Neuronal stem cell (in vitro differentiated cells): ENCODE measurements around the gene CREB3L2.
A peak's percentile ranks its signal among the peaks of the same experiment; 100 is the strongest.

Experiments
- DNase-seq: peaks from one replicate; pipeline ENCODE4 v3.0.0-alpha.2; 2013; ENCODE audit warnings: low spot score
- H2AFZ ChIP-seq: one replicate; pipeline ENCODE4 v1.6.1; 2013; ENCODE audit warnings: mild to moderate bottlenecking, low read length, inconsistent platforms
- H2AK5ac ChIP-seq: 2 replicates; pipeline ENCODE4 v1.6.1; 2013; ENCODE audit warnings: low read depth, mild to moderate bottlenecking, inconsistent platforms, low read length, moderate library complexity, mixed read lengths
- H2BK120ac ChIP-seq: 2 replicates; pipeline ENCODE4 v1.6.1; 2013; ENCODE audit warnings: low read depth, mild to moderate bottlenecking, inconsistent platforms, low read length, moderate library complexity, mixed read lengths
- H2BK12ac ChIP-seq: one replicate; pipeline ENCODE4 v1.6.1; 2013; ENCODE audit warnings: low read length, inconsistent platforms
- H2BK15ac ChIP-seq: 2 replicates; pipeline ENCODE4 v1.6.1; 2013; ENCODE audit warnings: mild to moderate bottlenecking, low read length, inconsistent platforms, mixed read lengths
- H2BK5ac ChIP-seq: one replicate; pipeline ENCODE4 v1.6.1; 2013; ENCODE audit warnings: inconsistent platforms, mild to moderate bottlenecking, low read length, moderate library complexity
- H3K14ac ChIP-seq: one replicate; pipeline ENCODE4 v1.6.1; 2013; ENCODE audit warnings: low read length, inconsistent platforms
- H3K18ac ChIP-seq: 2 replicates; pipeline ENCODE4 v1.6.1; 2013; ENCODE audit warnings: low read length, inconsistent platforms
- H3K23ac ChIP-seq: 2 replicates; pipeline ENCODE4 v1.6.1; 2013; ENCODE audit warnings: low read depth, mild to moderate bottlenecking, mixed read lengths, low read length, inconsistent platforms; ENCODE audit not compliant: poor library complexity
- H3K27ac ChIP-seq: replicated peaks from 3 replicates; pipeline ENCODE4 v1.5.1; 2013; ENCODE audit warnings: low read length, inconsistent platforms
- H3K27me3 ChIP-seq, 3 experiments: 2 replicates each; pipeline ENCODE4 v1.6.1; 2013; ENCODE audit warnings: low read length in 3 of 3, mild to moderate bottlenecking in 2 of 3, inconsistent platforms in 1 of 3, low read depth in 1 of 3, mixed read lengths in 1 of 3, moderate library complexity in 1 of 3; ENCODE audit not compliant: control insufficient read depth in 3 of 3, insufficient read depth in 3 of 3
- H3K36me3 ChIP-seq, 2 donors: replicated peaks in 1 of 2; 2 replicates each; pipeline ENCODE4 v1.6.1; 2013; ENCODE audit warnings: low read length in 2 of 2; ENCODE audit not compliant: control insufficient read depth in 2 of 2, insufficient read depth in 2 of 2
- H3K4ac ChIP-seq: 2 replicates; pipeline ENCODE4 v1.6.1; 2013; ENCODE audit warnings: inconsistent platforms, mild to moderate bottlenecking, low read length, moderate library complexity
- H3K4me1 ChIP-seq, 2 donors: 1 replicate in 1 of 2; 2 replicates in 1 of 2; pipeline ENCODE4 v1.6.1; 2013; ENCODE audit warnings: low read length in 2 of 2, low read depth in 1 of 2; ENCODE audit not compliant: control insufficient read depth in 2 of 2, insufficient read depth in 1 of 2
- H3K4me2 ChIP-seq: one replicate; pipeline ENCODE4 v1.6.1; 2013; ENCODE audit warnings: mild to moderate bottlenecking, low read length, inconsistent platforms; ENCODE audit not compliant: insufficient read depth, poor library complexity, severe bottlenecking
- H3K4me3 ChIP-seq, 2 donors: 2 replicates each; pipeline ENCODE4 v1.5.1; 2013; ENCODE audit warnings: low read length in 2 of 2, mild to moderate bottlenecking in 2 of 2, inconsistent platforms in 1 of 2, moderate library complexity in 1 of 2
- H3K79me1 ChIP-seq: one replicate; pipeline ENCODE4 v1.6.1; 2013; ENCODE audit warnings: low read depth, mild to moderate bottlenecking, inconsistent platforms, low read length, moderate library complexity
- H3K9ac ChIP-seq: one replicate; pipeline ENCODE4 v1.6.1; 2013; ENCODE audit warnings: mild to moderate bottlenecking, low read depth, low read length, inconsistent platforms; ENCODE audit not compliant: poor library complexity
- H3K9me3 ChIP-seq, 2 donors: replicated peaks in 1 of 2; 2 replicates each; pipeline versions ENCODE3 to v1.6.1; 2013; ENCODE audit warnings: low read length in 2 of 2, mild to moderate bottlenecking in 2 of 2, inconsistent platforms in 1 of 2, low read depth in 1 of 2, mixed read lengths in 1 of 2, moderate library complexity in 1 of 2; ENCODE audit not compliant: control insufficient read depth in 2 of 2, insufficient read depth in 1 of 2
- H4K8ac ChIP-seq: one replicate; pipeline ENCODE4 v1.6.1; 2013; ENCODE audit warnings: low read depth, mild to moderate bottlenecking, inconsistent platforms, low read length, moderate library complexity
- H4K91ac ChIP-seq: one replicate; pipeline ENCODE4 v1.6.1; 2013; ENCODE audit warnings: low read length, low read depth, mild to moderate bottlenecking, inconsistent platforms; ENCODE audit not compliant: poor library complexity
- WGBS, 2 donors: extraction: QIAGEN DNeasy Blood & Tissue Kit; methylation state at CpG; one replicate each; pipeline ENCODE4 v1.1.7; 2013; ENCODE audit warnings: missing lambda C conversion rate in 2 of 2, mixed read lengths in 1 of 2; ENCODE audit not compliant: insufficient read length in 2 of 2, insufficient replicate concordance in 1 of 2; ENCODE audit errors: extremely low coverage in 2 of 2; 5-methylcytosine and 5-hydroxymethylcytosine counted together

CREB3L2 gene

GRCh38 chr7:137989590-137989989 lies 12.3 kb downstream of the CREB3L2 start:
- no peak for DNase-seq
- Histone ChIP-seq H3K4ac (no peak overlapping the region), H2BK15ac (no peak overlapping the region), H3K4me3 (no peak overlapping the region), H3K9me3 (no peaks in the 10 kb centered on the region), H2BK5ac (no peak overlapping the region), H3K23ac (no peak overlapping the region), H3K79me1 (peaks cover 2% of the 10 kb centered on the region), H2AK5ac (no peak overlapping the region), H3K14ac (no peak overlapping the region), H2BK12ac (no peak overlapping the region), H3K27ac (no peak overlapping the region), H2AFZ (no peak overlapping the region), H3K36me3 (no peaks in the 10 kb centered on the region), H3K18ac (no peak overlapping the region), H4K91ac (no peak overlapping the region), H3K4me2 (no peak overlapping the region), H2BK120ac (no peak overlapping the region), H3K27me3 (no peaks in the 10 kb centered on the region), H3K4me1 (peaks cover 2 to 11% of the 10 kb centered on the region in 2 donors), H4K8ac (no peak overlapping the region), H3K9ac (no peak overlapping the region)
- WGBS, 2 donors, result no CpG with 5 or more reads among the region's 4 CpGs

GRCh38 chr7:137989094-137989493 lies 12.8 kb downstream of the CREB3L2 start:
- Histone ChIP-seq H3K4me1 (peaks cover 2 to 11% of the 10 kb centered on the region in 2 donors), H3K23ac (no peak overlapping the region)
- WGBS, 2 donors, result no CpG with 5 or more reads among the region's 7 CpGs

GRCh38 chr7:137987968-137988367 lies 13.9 kb downstream of the CREB3L2 start:
- Histone ChIP-seq H3K27ac (no peak overlapping the region), H3K9ac (no peak overlapping the region), H2AK5ac (no peak overlapping the region), H2AFZ (no peak overlapping the region), H3K79me1 (peaks cover 2% of the 10 kb centered on the region), H4K8ac (no peak overlapping the region), H2BK5ac (no peak overlapping the region), H3K4me2 (no peak overlapping the region), H3K18ac (no peak overlapping the region), H3K9me3 (peaks cover 1 to 5% of the 10 kb centered on the region in 2 donors), H3K27me3 (no peaks in the 10 kb centered on the region), H3K36me3 (peaks cover 0 to 2% of the 10 kb centered on the region in 2 donors), H4K91ac (no peak overlapping the region), H2BK120ac (no peak overlapping the region), H3K4me3 (no peak overlapping the region), H3K23ac (no peak overlapping the region), H2BK12ac (no peak overlapping the region), H3K4me1 (peaks cover 2 to 11% of the 10 kb centered on the region in 2 donors), H3K14ac (no peak overlapping the region), H2BK15ac (no peak overlapping the region), H3K4ac (no peak overlapping the region)
- WGBS, 2 donors, result no CpG with 5 or more reads among the region's 4 CpGs
- DNase-seq, result no peak

More at GRCh38 chr7:137989094-137989493, 12.8 kb downstream of the CREB3L2 start:
- peak overlapping the region; percentile 23 for H3K18ac ChIP-seq
- no peak for DNase-seq
- no peak overlapping the region for H2BK12ac ChIP-seq
- H4K8ac ChIP-seq, result no peak overlapping the region
- H2AFZ ChIP-seq, result no peak overlapping the region
- no peak overlapping the region for H3K4ac ChIP-seq
- peaks cover 0 to 2% of the 10 kb centered on the region in 2 donors for H3K9me3 ChIP-seq
- no peak overlapping the region for H3K9ac ChIP-seq
- H3K36me3 ChIP-seq, result no peaks in the 10 kb centered on the region
- no peak overlapping the region for H2BK120ac ChIP-seq
- no peak overlapping the region for H2BK15ac ChIP-seq
- no peak overlapping the region for H3K4me2 ChIP-seq
- no peaks in the 10 kb centered on the region for H3K27me3 ChIP-seq
- H3K4me3 ChIP-seq, result no peak overlapping the region
- peaks cover 2% of the 10 kb centered on the region for H3K79me1 ChIP-seq
- no peak overlapping the region for H3K14ac ChIP-seq
- H3K27ac ChIP-seq, result no peak overlapping the region
- no peak overlapping the region for H4K91ac ChIP-seq
- no peak overlapping the region for H2BK5ac ChIP-seq
- H2AK5ac ChIP-seq, result no peak overlapping the region

GRCh38 chr7:137987563-137987962 lies 14.3 kb downstream of the CREB3L2 start:
- no peak overlapping the region for H3K14ac ChIP-seq
- WGBS, 2 donors, result no CpG with 5 or more reads among the region's 5 CpGs
- no peaks in the 10 kb centered on the region for H3K27me3 ChIP-seq
- H2BK12ac ChIP-seq, result no peak overlapping the region
- peaks cover 4% of the 10 kb centered on the region for H3K79me1 ChIP-seq
- H2BK15ac ChIP-seq, result no peak overlapping the region
- peaks cover 0 to 3% of the 10 kb centered on the region in 2 donors for H3K36me3 ChIP-seq
- H2AK5ac ChIP-seq, result no peak overlapping the region
- H3K9me3 ChIP-seq, result peaks cover 2 to 8% of the 10 kb centered on the region in 2 donors
- no peak overlapping the region for H3K23ac ChIP-seq
- H3K4me1 ChIP-seq, result peaks cover 2 to 11% of the 10 kb centered on the region in 2 donors
- H4K91ac ChIP-seq, result no peak overlapping the region
- H3K4me2 ChIP-seq, result no peak overlapping the region
- no peak overlapping the region for H4K8ac ChIP-seq
- H2AFZ ChIP-seq, result no peak overlapping the region
- DNase-seq, result no peak
- no peak overlapping the region for H2BK5ac ChIP-seq
- H3K4me3 ChIP-seq, result no peak overlapping the region
- H3K27ac ChIP-seq, result no peak overlapping the region
- H2BK120ac ChIP-seq, result no peak overlapping the region
- H3K18ac ChIP-seq, result no peak overlapping the region
- no peak overlapping the region for H3K9ac ChIP-seq
- no peak overlapping the region for H3K4ac ChIP-seq
